Brain pericyte (primary cell): Measurements from ENCODE around the gene NSD1.
"Not testable (repeated sequence)": the region's sequence is repeated elsewhere in the genome, so short reads cannot be mapped to it uniquely, and the experiment has no call there.

Source experiments
- DNase-seq: peaks from one replicate; pipeline ENCODE4 v3.0.0-alpha.2; 2012; ENCODE audit warnings: low read depth, low spot score

Gene NSD1

GRCh38 chr5:177290816-177291596 is 157.4 kb downstream of the NSD1 start:
- DNase-seq, result no peak

- DNase-seq, result no peak
Measured at GRCh38 chr5:177291735-177292134, 158.2 kb downstream of the NSD1 start.

- no peak for DNase-seq
Measured at GRCh38 chr5:177293819-177294581, 160.4 kb downstream of the NSD1 start.

- no peak for DNase-seq
Measured at GRCh38 chr5:177294632-177295031, 161.1 kb downstream of the NSD1 start.

- no peak for DNase-seq
Measured at GRCh38 chr5:177295924-177296323, 162.4 kb downstream of the NSD1 start.

- no peak for DNase-seq
Measured at GRCh38 chr5:177296581-177296980, 163.0 kb downstream of the NSD1 start.

GRCh38 chr5:177297922-177298321 is 164.3 kb downstream of the NSD1 start:
- DNase-seq, result no peak

GRCh38 chr5:177299697-177300096 is 166.1 kb downstream of the NSD1 start:
- no peak for DNase-seq

- DNase-seq, result no peak
Measured at GRCh38 chr5:177300236-177300880, 166.8 kb downstream of the NSD1 start.

GRCh38 chr5:177300951-177301350 is 167.4 kb downstream of the NSD1 start:
- no peak for DNase-seq

GRCh38 chr5:177301503-177302165 is 168.1 kb downstream of the NSD1 start:
- DNase-seq, result no peak

- no peak for DNase-seq
Measured at GRCh38 chr5:177302354-177303110, 169.0 kb downstream of the NSD1 start.

- DNase-seq, result no peak
Measured at GRCh38 chr5:177303121-177303924, 169.8 kb downstream of the NSD1 start, which contains the start of the genes PRELID1 and RAB24. Gene PRELID1, plus strand, starts transcription at chr5:177303799. Its CDS starts 187 bp downstream, at chr5:177303986. Gene RAB24, minus strand, starts transcription at chr5:177303719. Its CDS starts 431 bp downstream, at chr5:177303288.

- DNase-seq, result no peak
Measured at GRCh38 chr5:177303925-177304391, 170.4 kb downstream of the NSD1 start.

GRCh38 chr5:177304392-177305119 is 171.0 kb downstream of the NSD1 start:
- DNase-seq, result no peak

- not testable (repeated sequence) for DNase-seq
Measured at GRCh38 chr5:177306103-177306640, 172.6 kb downstream of the NSD1 start.

- DNase-seq, result no peak
Measured at GRCh38 chr5:177306674-177307543, 173.3 kb downstream of the NSD1 start.
